ENCODE data around the gene MINDY3.

GRCh38 chr10:15879058-15879457 lies 18.8 kb upstream of the MINDY3 start:
- TF ChIP-seq REST (IDR thresholded peaks at IDR 0.05; ENCODE audit: insufficient read depth in 1 of 2, low read depth in 2 of 2, low read length in 2 of 2) (no peak), POLR2AphosphoS5 (IDR thresholded peaks at IDR 0.05; ENCODE audit: low read depth, low read length) (no peak), TAF1 (IDR thresholded peaks at IDR 0.05; ENCODE audit: borderline replicate concordance, insufficient read depth, low read length) (no peak), SIN3A (IDR thresholded peaks at IDR 0.05; ENCODE audit: borderline replicate concordance, insufficient read depth, low read length) (no peak)

All from PFSK-1 (cell line).